IMR-90 (cell line): Measurements from ENCODE around the gene ALPK3. TPM values are rescaled to one million over a fixed set of nuclear protein-coding genes. Genes with fewer than 3 reads are reported as not detected.

Experiments
- ATAC-seq: fragments of 200-7000 bp; cut with Tn5 transposase; 2 replicates; pipeline ENCODE4 v1.9.1; 2020; ENCODE audit warnings: low read depth, mild to moderate bottlenecking, moderate library complexity
- BruUV-seq: library from RNA; stranded (reverse); fragments of 400-500 nt; replicated peaks from 2 replicates; lab custom pipeline; 2021; lab: Mats Ljungman, UMichigan
- CTCF ChIA-PET: fragments of 300-600 bp; formaldehyde crosslinking; extraction: SDS; loops from one replicate; lab custom pipeline; 2021; ENCODE audit warnings: antibody characterized with exemption; lab: Yijun Ruan, JAX
- POLR2A ChIA-PET: fragments of 300-600 bp; sonication (Branson Sonifier 250); formaldehyde crosslinking; loops from one replicate; lab custom pipeline; 2022; ENCODE audit warnings: antibody characterized with exemption; ENCODE audit not compliant: unreplicated experiment; lab: Charles Lee
- DNase-seq: peaks from one replicate; pipeline ENCODE4 v3.0.0; 2013
- H2AFZ ChIP-seq: replicated peaks from 2 replicates; pipeline ENCODE3; 2013; ENCODE audit warnings: low read length, mild to moderate bottlenecking; ENCODE audit not compliant: poor library complexity
- H2AK5ac ChIP-seq: 2 replicates; pipeline ENCODE4 v1.6.1; 2013; ENCODE audit warnings: low read depth, low read length, inconsistent platforms
- H2AK9ac ChIP-seq: replicated peaks from 2 replicates; pipeline ENCODE3; 2013; ENCODE audit warnings: mild to moderate bottlenecking, low read depth, low read length, moderate library complexity; ENCODE audit not compliant: poor library complexity
- H2BK120ac ChIP-seq: 2 replicates; pipeline ENCODE4 v1.6.1; 2013; ENCODE audit warnings: low read depth, low read length, inconsistent platforms
- H2BK15ac ChIP-seq: 3 replicates; pipeline ENCODE4 v1.6.1; 2013; ENCODE audit warnings: low read depth, low read length, inconsistent platforms
- H2BK20ac ChIP-seq: 2 replicates; pipeline ENCODE4 v1.6.1; 2013; ENCODE audit warnings: low read depth, mild to moderate bottlenecking, inconsistent platforms, low read length, moderate library complexity
- H2BK5ac ChIP-seq: 2 replicates; pipeline ENCODE4 v1.6.1; 2013; ENCODE audit warnings: mild to moderate bottlenecking, low read depth, low read length, inconsistent platforms; ENCODE audit not compliant: poor library complexity, severe bottlenecking
- H3K14ac ChIP-seq: replicated peaks from 2 replicates; pipeline ENCODE4 v1.6.1; 2013; ENCODE audit warnings: low read depth, low read length, inconsistent platforms
- H3K18ac ChIP-seq: 2 replicates; pipeline ENCODE4 v1.6.1; 2013; ENCODE audit warnings: low read depth, low read length, control low read depth
- H3K23ac ChIP-seq: 2 replicates; pipeline ENCODE4 v1.6.1; 2013; ENCODE audit warnings: low read depth, low read length, inconsistent platforms
- H3K27ac ChIP-seq: 2 replicates; pipeline ENCODE4 v1.5.1; 2013; ENCODE audit warnings: mild to moderate bottlenecking, control low read depth, low read length; ENCODE audit not compliant: insufficient read depth
- H3K27me3 ChIP-seq: 2 replicates; pipeline ENCODE4 v1.6.1; 2013; ENCODE audit warnings: low read length; ENCODE audit not compliant: control insufficient read depth, insufficient read depth
- H3K36me3 ChIP-seq: 2 replicates; pipeline ENCODE4 v1.6.1; 2013; ENCODE audit warnings: low read length, mixed read lengths; ENCODE audit not compliant: control insufficient read depth, insufficient read depth
- H3K4ac ChIP-seq: 2 replicates; pipeline ENCODE4 v1.6.1; 2013; ENCODE audit warnings: low read depth, low read length, inconsistent platforms
- H3K4me1 ChIP-seq: 2 replicates; pipeline ENCODE4 v1.6.1; 2013; ENCODE audit warnings: low read length, mixed read lengths; ENCODE audit not compliant: control insufficient read depth, insufficient read depth
- H3K4me2 ChIP-seq: 2 replicates; pipeline ENCODE4 v1.6.1; 2013; ENCODE audit warnings: low read depth, mild to moderate bottlenecking, control low read depth, low read length, moderate library complexity
- H3K4me3 ChIP-seq: 2 replicates; pipeline ENCODE4 v1.5.1; 2013; ENCODE audit warnings: low read depth, mild to moderate bottlenecking, control low read depth, low read length, moderate library complexity; ENCODE audit not compliant: insufficient read depth
- H3K56ac ChIP-seq: 2 replicates; pipeline ENCODE4 v1.6.1; 2013; ENCODE audit warnings: low read length, inconsistent platforms; ENCODE audit not compliant: insufficient read depth; ENCODE audit errors: extremely low read depth
- H3K79me1 ChIP-seq, 2 experiments: 2 replicates each; pipeline ENCODE4 v1.6.1; 2013; ENCODE audit warnings: low read length in 2 of 2, inconsistent platforms in 1 of 2, low read depth in 1 of 2
- H3K9ac ChIP-seq: 2 replicates; pipeline ENCODE4 v1.6.1; 2013; ENCODE audit warnings: low read depth, low read length, control low read depth
- H3K9me1 ChIP-seq: 2 replicates; pipeline ENCODE4 v1.6.1; 2013; ENCODE audit warnings: low read length, inconsistent platforms; ENCODE audit not compliant: insufficient read depth
- H3K9me3 ChIP-seq: 2 replicates; pipeline ENCODE4 v1.6.1; 2013; ENCODE audit warnings: low read length; ENCODE audit not compliant: control insufficient read depth, insufficient read depth
- H4K20me1 ChIP-seq: 2 replicates; pipeline ENCODE4 v1.6.1; 2013; ENCODE audit warnings: low read length, inconsistent platforms; ENCODE audit not compliant: insufficient read depth
- H4K5ac ChIP-seq: 2 replicates; pipeline ENCODE4 v1.6.1; 2013; ENCODE audit warnings: mild to moderate bottlenecking, low read depth, low read length, control low read depth
- H4K8ac ChIP-seq, 2 experiments: 2 replicates each; pipeline ENCODE4 v1.6.1; 2013; ENCODE audit warnings: low read depth in 2 of 2, low read length in 2 of 2, control low read depth in 1 of 2, inconsistent platforms in 1 of 2
- H4K91ac ChIP-seq: 2 replicates; pipeline ENCODE4 v1.6.1; 2013; ENCODE audit warnings: low read depth, low read length, inconsistent platforms; ENCODE audit not compliant: insufficient read depth
- BHLHE40 ChIP-seq: fragments of 150-350 bp; IDR thresholded peaks from 2 replicates; pipeline ENCODE4 v1.6.1; 2016; ENCODE audit warnings: mild to moderate bottlenecking, low read depth, low read length
- CEBPB ChIP-seq: IDR thresholded peaks from 2 replicates; pipeline ENCODE4 v1.6.1; 2012; ENCODE audit warnings: low read depth, low read length, improper control_type of control experiment
- CHD1 ChIP-seq: IDR thresholded peaks from 2 replicates; pipeline ENCODE4 v1.6.1; 2012; ENCODE audit warnings: low read depth, low read length, improper control_type of control experiment
- CTCF ChIP-seq: conservative IDR thresholded peaks from 2 replicates; pipeline ENCODE4 v1.5.1; 2012; ENCODE audit warnings: mild to moderate bottlenecking, low read depth, low read length, improper control_type of control experiment
- ELK1 ChIP-seq: fragments of 150-350 bp; IDR thresholded peaks from 2 replicates; pipeline ENCODE4 v1.6.1; 2016; ENCODE audit warnings: low read depth, mild to moderate bottlenecking, low read length, moderate library complexity, borderline replicate concordance
- FOS ChIP-seq: fragments of 150-350 bp; IDR thresholded peaks from 2 replicates; pipeline ENCODE4 v1.6.1; 2016; ENCODE audit warnings: low read depth, low read length
- MAFK ChIP-seq: IDR thresholded peaks from 2 replicates; pipeline ENCODE4 v1.6.1; 2012; ENCODE audit warnings: low read depth, low read length, improper control_type of control experiment
- MAZ ChIP-seq: IDR thresholded peaks from 2 replicates; pipeline ENCODE4 v1.6.1; 2012; ENCODE audit warnings: low read depth, mild to moderate bottlenecking, low read length, improper control_type of control experiment, moderate library complexity, borderline replicate concordance
- MXI1 ChIP-seq: IDR thresholded peaks from 2 replicates; pipeline ENCODE4 v1.6.1; 2012; ENCODE audit warnings: low read depth, mild to moderate bottlenecking, low read length, moderate library complexity, borderline replicate concordance
- NFE2L2 ChIP-seq: fragments of 150-350 bp; IDR thresholded peaks from 2 replicates; pipeline ENCODE4 v1.6.1; 2016; ENCODE audit warnings: low read depth, mild to moderate bottlenecking, low read length
- POLR2A ChIP-seq: IDR thresholded peaks from 2 replicates; pipeline ENCODE4 v1.6.1; 2012; ENCODE audit warnings: mild to moderate bottlenecking, low read depth, low read length
- RAD21 ChIP-seq: IDR thresholded peaks from 2 replicates; pipeline ENCODE4 v1.6.1; 2012; ENCODE audit warnings: low read length, improper control_type of control experiment
- RCOR1 ChIP-seq: IDR thresholded peaks from 2 replicates; pipeline ENCODE4 v1.6.1; 2012; ENCODE audit warnings: mild to moderate bottlenecking, low read length, improper control_type of control experiment; ENCODE audit not compliant: insufficient replicate concordance
- RFX5 ChIP-seq: IDR thresholded peaks from 2 replicates; pipeline ENCODE4 v1.8.0; 2012; ENCODE audit warnings: low read depth, mild to moderate bottlenecking, low read length, moderate library complexity
- SMC3 ChIP-seq: fragments of 150-350 bp; IDR thresholded peaks from 2 replicates; pipeline ENCODE4 v1.6.1; 2016; ENCODE audit warnings: low read depth, mild to moderate bottlenecking, antibody characterized with exemption, low read length, moderate library complexity
- USF2 ChIP-seq: fragments of 150-350 bp; IDR thresholded peaks from 2 replicates; pipeline ENCODE4 v1.6.1; 2017; ENCODE audit warnings: mild to moderate bottlenecking, antibody characterized with exemption, low read length, low read depth
- WGBS, 2 experiments: methylation state at CpG; one replicate each; pipeline versions ENCODE4 v1.1.5 to v1.1.7; 2013; ENCODE audit warnings: missing lambda C conversion rate in 2 of 2; ENCODE audit not compliant: insufficient read length in 1 of 2; ENCODE audit errors: extremely low coverage in 2 of 2; 5-methylcytosine and 5-hydroxymethylcytosine counted together
- dilution Hi-C: fragments of 300-500 bp; cut with HindIII; formaldehyde crosslinking; loops from one replicate; pipeline ENCODE4 v1.14.3; 2018; ENCODE audit warnings: low sequenced_read_pairs; ENCODE audit not compliant: unreplicated experiment
- in situ Hi-C: fragments of 300-500 bp; cut with MboI; formaldehyde crosslinking; loops from 3 replicates; pipeline ENCODE4 v1.14.3; 2019; ENCODE audit warnings: low sequenced_read_pairs, inconsistent platforms, mixed read lengths
- intact Hi-C: fragments of 100-400 bp; cut with micrococcal nuclease; formaldehyde crosslinking; loops from 2 replicates; pipeline ENCODE4 v1.10.0; 2022
- polyA plus RNA-seq, 3 experiments: library from polyadenylated mRNA; depleted of rRNA; stranded (reverse); fragments of >200 nt; gene quantifications; 2 replicates each; pipeline ENCODE4 v1.2.3, GENCODE V29; 2012; ENCODE audit warnings: low replicate concordance in 1 of 3
- total RNA-seq: library from RNA; depleted of rRNA; stranded (reverse); fragments of >200 nt; gene quantifications from 2 replicates; pipeline ENCODE4 v1.2.3, GENCODE V29; 2012

Gene ALPK3
- total and polyA plus RNA-seq, 2 of the 4 experiments (the other 2 are of a cell fraction): under 0.01 to 0.26 TPM

- Histone ChIP-seq H3K4ac (no peak overlapping the region), H3K14ac (no peak overlapping the region), H3K4me3 (no peak overlapping the region), H3K56ac (no peak overlapping the region), H2BK5ac (no peak overlapping the region), H3K9me1 (no peaks in the 10 kb centered on the region), H4K5ac (no peak overlapping the region), H2AFZ (peak overlapping the region; percentile 43), H3K27ac (no peak overlapping the region), H3K18ac (no peak overlapping the region), H3K4me2 (no peak overlapping the region), H3K9me3 (no peaks in the 10 kb centered on the region), H3K23ac (no peak overlapping the region), H4K8ac (no peak overlapping the region), H3K36me3 (no peaks in the 10 kb centered on the region), H2AK9ac (no peak overlapping the region), H3K79me1 (no peaks in the 10 kb centered on the region), H2BK120ac (no peak overlapping the region), H3K27me3 (peaks cover 38% of the 10 kb centered on the region), H2AK5ac (no peak overlapping the region), H4K20me1 (no peaks in the 10 kb centered on the region), H2BK15ac (no peak overlapping the region), H3K4me1 (no peaks in the 10 kb centered on the region), H4K91ac (no peak overlapping the region), H2BK20ac (no peak overlapping the region), H3K9ac (no peak overlapping the region)
- in situ Hi-C loops: no loop called here
- no peak for ATAC-seq
- intact Hi-C loops: no loop called here
- dilution Hi-C loops: no loop called here
- 45% methylated on average over 8 of the region's 17 CpGs; no CpG with 5 or more reads in 1 of the 2 experiments for WGBS, 2 experiments
- ChIA-PET CTCF (interaction anchor here (1.2 kb wide), 1 partner anchor 10 kb away, joined by 3 read pairs; no protein-coding TSS in a partner anchor), POLR2A (no interaction called here)
- no TSS peak for BruUV-seq
- no peak for TF ChIP-seq SMC3
- no peak for TF ChIP-seq MAFK
- TF ChIP-seq RCOR1: no peak
- no peak for TF ChIP-seq CEBPB
- no peak for TF ChIP-seq MXI1
- TF ChIP-seq RFX5: no peak
- no peak for TF ChIP-seq NFE2L2
- TF ChIP-seq CHD1: no peak
- TF ChIP-seq USF2: no peak
- TF ChIP-seq RAD21: no peak
- no peak for TF ChIP-seq CTCF
- no peak for TF ChIP-seq POLR2A
- TF ChIP-seq FOS: no peak
- TF ChIP-seq MAZ: no peak
- TF ChIP-seq BHLHE40: no peak
- no peak for TF ChIP-seq ELK1
- DNase-seq: no peak
Measured at GRCh38 chr15:84888639-84889038, 71.5 kb downstream of the ALPK3 start.
